ENCODE results near the gene CYP20A1.

CYP20A1 gene

DNA sequence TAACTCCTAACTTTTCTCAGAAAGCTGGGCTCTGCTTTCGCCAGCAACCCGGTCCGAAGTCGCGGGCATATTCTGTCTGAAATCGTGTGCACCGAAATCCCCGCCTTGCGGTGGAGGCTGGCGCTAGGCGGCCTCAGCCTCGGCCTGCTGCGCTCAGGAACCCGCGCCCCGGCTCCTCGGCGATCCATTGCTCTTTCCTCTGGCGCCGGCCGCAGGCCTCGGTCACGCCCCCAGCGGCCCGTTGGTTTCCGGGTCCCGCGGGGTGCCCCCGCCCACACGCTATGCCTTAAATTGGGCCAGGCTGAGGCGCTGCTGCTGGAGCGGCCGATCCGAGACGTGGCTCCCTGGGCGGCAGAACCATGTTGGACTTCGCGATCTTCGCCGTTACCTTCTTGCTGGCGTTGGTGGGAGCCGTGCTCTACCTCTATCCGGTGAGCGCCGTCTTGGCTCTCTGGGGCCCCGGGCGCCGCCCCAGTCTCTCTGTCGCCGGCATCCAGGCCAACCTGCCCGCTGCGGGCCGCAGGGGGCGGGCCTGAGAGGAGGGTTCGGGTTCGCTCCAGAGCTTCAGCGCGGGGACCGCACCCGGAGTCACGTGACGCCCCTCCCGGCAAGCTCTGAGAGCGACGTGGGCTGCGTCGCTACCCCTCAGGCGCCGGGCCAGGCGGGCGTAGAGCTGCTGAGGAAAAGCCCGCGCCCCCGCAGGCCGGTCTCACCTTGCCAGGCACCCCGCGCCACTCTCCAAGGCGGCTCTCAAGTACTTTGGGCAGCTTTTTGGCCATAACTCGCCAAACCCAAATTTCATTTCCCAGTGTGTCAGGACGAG lies at the start of gene CYP20A1 (continued):
- TF ChIP-seq ZNF664 (tag by site-specific recombination; IDR thresholded peaks at IDR 0.05) (peak; percentile 32; the same call in 1 of the 2 replicates), ZSCAN23 (tag by site-specific recombination; IDR thresholded peaks at IDR 0.05) (no peak), EGR2 (tag by site-specific recombination; IDR thresholded peaks at IDR 0.05; ENCODE audit: low read depth) (peak; percentile 70), ZNF473 (tag by site-specific recombination; IDR thresholded peaks at IDR 0.05) (no peak), ZFP3 (tag by site-specific recombination; IDR thresholded peaks at IDR 0.05; ENCODE audit: low read depth) (no peak; the same call in 1 of the 2 replicates), TCF7L2 (IDR thresholded peaks at IDR 0.05; ENCODE audit: borderline replicate concordance, low read depth, low read length) (no peak), ZNF391 (tag by site-specific recombination; IDR thresholded peaks at IDR 0.05; ENCODE audit: borderline replicate concordance, low read depth) (peak; percentile 80), HOXC10 (CRISPR knock-in tag; IDR thresholded peaks at IDR 0.05) (no peak), ZNF623 (tag by site-specific recombination; IDR thresholded peaks at IDR 0.05) (no peak), ZBTB7A (tag by site-specific recombination; IDR thresholded peaks at IDR 0.05; ENCODE audit: low read depth) (no peak; the same call in 1 of the 2 replicates), ZNF837 (tag by site-specific recombination; IDR thresholded peaks at IDR 0.05) (no peak), SETDB1 (IDR thresholded peaks at IDR 0.05; ENCODE audit: insufficient read length, low read length) (no peak), ZFHX2 (tag by site-specific recombination; conservative IDR thresholded peaks at IDR 0.05) (peak; percentile 86), ZNF184 (tag by site-specific recombination; IDR thresholded peaks at IDR 0.05) (no peak), ZBTB21 (tag by site-specific recombination; IDR thresholded peaks at IDR 0.05) (peak; percentile 14), ZIC2 (tag by site-specific recombination; IDR thresholded peaks at IDR 0.05) (peak; percentile 82), ZFP41 (tag by site-specific recombination; IDR thresholded peaks at IDR 0.05; ENCODE audit: borderline replicate concordance) (no peak), ZNF548 (tag by site-specific recombination; IDR thresholded peaks at IDR 0.05) (no peak), GLIS2 (tag by site-specific recombination; IDR thresholded peaks at IDR 0.05) (peak; percentile 95)
- TF ChIP-seq, protein P1, sequence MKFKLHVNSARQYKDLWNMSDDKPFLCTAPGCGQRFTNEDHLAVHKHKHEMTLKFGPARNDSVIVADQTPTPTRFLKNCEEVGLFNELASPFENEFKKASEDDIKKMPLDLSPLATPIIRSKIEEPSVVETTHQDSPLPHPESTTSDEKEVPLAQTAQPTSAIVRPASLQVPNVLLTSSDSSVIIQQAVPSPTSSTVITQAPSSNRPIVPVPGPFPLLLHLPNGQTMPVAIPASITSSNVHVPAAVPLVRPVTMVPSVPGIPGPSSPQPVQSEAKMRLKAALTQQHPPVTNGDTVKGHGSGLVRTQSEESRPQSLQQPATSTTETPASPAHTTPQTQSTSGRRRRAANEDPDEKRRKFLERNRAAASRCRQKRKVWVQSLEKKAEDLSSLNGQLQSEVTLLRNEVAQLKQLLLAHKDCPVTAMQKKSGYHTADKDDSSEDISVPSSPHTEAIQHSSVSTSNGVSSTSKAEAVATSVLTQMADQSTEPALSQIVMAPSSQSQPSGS (tag by site-specific recombination; IDR thresholded peaks at IDR 0.05; ENCODE audit: low read depth), result no peak
- TF ChIP-seq, protein P2, sequence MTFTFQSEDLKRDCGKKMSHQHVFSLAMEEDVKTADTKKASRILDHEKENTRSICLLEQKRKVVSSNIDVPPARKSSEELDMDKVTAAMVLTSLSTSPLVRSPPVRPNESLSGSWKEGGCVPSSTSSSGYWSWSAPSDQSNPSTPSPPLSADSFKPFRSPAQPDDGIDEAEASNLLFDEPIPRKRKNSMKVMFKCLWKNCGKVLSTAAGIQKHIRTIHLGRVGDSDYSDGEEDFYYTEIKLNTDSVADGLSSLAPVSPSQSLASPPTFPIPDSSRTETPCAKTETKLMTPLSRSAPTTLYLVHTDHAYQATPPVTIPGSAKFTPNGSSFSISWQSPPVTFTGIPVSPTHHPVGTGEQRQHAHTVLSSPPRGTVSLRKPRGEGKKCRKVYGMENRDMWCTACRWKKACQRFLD (tag by site-specific recombination; IDR thresholded peaks at IDR 0.05), result no peak
- TF ChIP-seq, protein P3, sequence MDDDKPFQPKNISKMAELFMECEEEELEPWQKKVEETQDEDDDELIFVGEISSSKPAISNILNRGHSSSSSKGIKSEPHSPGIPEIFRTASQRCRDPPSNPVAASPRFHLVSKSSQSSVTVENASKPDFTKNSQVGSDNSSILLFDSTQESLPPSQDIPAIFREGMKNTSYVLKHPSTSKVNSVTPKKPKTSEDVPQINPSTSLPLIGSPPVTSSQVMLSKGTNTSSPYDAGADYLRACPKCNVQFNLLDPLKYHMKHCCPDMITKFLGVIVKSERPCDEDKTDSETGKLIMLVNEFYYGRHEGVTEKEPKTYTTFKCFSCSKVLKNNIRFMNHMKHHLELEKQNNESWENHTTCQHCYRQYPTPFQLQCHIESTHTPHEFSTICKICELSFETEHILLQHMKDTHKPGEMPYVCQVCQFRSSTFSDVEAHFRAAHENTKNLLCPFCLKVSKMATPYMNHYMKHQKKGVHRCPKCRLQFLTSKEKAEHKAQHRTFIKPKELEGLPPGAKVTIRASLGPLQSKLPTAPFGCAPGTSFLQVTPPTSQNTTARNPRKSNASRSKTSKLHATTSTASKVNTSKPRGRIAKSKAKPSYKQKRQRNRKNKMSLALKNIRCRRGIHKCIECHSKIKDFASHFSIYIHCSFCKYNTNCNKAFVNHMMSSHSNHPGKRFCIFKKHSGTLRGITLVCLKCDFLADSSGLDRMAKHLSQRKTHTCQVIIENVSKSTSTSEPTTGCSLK (tag by site-specific recombination; IDR thresholded peaks at IDR 0.05), result no peak
- TF ChIP-seq, protein P4, sequence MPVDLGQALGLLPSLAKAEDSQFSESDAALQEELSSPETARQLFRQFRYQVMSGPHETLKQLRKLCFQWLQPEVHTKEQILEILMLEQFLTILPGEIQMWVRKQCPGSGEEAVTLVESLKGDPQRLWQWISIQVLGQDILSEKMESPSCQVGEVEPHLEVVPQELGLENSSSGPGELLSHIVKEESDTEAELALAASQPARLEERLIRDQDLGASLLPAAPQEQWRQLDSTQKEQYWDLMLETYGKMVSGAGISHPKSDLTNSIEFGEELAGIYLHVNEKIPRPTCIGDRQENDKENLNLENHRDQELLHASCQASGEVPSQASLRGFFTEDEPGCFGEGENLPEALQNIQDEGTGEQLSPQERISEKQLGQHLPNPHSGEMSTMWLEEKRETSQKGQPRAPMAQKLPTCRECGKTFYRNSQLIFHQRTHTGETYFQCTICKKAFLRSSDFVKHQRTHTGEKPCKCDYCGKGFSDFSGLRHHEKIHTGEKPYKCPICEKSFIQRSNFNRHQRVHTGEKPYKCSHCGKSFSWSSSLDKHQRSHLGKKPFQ (tag by site-specific recombination; IDR thresholded peaks at IDR 0.05), result no peak
- TF ChIP-seq, protein P5, sequence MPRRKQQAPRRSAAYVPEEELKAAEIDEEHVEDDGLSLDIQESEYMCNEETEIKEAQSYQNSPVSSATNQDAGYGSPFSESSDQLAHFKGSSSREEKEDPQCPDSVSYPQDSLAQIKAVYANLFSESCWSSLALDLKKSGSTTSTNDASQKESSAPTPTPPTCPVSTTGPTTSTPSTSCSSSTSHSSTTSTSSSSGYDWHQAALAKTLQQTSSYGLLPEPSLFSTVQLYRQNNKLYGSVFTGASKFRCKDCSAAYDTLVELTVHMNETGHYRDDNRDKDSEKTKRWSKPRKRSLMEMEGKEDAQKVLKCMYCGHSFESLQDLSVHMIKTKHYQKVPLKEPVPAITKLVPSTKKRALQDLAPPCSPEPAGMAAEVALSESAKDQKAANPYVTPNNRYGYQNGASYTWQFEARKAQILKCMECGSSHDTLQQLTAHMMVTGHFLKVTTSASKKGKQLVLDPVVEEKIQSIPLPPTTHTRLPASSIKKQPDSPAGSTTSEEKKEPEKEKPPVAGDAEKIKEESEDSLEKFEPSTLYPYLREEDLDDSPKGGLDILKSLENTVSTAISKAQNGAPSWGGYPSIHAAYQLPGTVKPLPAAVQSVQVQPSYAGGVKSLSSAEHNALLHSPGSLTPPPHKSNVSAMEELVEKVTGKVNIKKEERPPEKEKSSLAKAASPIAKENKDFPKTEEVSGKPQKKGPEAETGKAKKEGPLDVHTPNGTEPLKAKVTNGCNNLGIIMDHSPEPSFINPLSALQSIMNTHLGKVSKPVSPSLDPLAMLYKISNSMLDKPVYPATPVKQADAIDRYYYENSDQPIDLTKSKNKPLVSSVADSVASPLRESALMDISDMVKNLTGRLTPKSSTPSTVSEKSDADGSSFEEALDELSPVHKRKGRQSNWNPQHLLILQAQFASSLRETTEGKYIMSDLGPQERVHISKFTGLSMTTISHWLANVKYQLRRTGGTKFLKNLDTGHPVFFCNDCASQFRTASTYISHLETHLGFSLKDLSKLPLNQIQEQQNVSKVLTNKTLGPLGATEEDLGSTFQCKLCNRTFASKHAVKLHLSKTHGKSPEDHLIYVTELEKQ (tag by site-specific recombination; IDR thresholded peaks at IDR 0.05; ENCODE audit: borderline replicate concordance), result no peak
- TF ChIP-seq, protein P6, sequence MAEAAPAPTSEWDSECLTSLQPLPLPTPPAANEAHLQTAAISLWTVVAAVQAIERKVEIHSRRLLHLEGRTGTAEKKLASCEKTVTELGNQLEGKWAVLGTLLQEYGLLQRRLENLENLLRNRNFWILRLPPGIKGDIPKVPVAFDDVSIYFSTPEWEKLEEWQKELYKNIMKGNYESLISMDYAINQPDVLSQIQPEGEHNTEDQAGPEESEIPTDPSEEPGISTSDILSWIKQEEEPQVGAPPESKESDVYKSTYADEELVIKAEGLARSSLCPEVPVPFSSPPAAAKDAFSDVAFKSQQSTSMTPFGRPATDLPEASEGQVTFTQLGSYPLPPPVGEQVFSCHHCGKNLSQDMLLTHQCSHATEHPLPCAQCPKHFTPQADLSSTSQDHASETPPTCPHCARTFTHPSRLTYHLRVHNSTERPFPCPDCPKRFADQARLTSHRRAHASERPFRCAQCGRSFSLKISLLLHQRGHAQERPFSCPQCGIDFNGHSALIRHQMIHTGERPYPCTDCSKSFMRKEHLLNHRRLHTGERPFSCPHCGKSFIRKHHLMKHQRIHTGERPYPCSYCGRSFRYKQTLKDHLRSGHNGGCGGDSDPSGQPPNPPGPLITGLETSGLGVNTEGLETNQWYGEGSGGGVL (tag by site-specific recombination; IDR thresholded peaks at IDR 0.05), result peak; percentile 86
- TF ChIP-seq, protein P7, sequence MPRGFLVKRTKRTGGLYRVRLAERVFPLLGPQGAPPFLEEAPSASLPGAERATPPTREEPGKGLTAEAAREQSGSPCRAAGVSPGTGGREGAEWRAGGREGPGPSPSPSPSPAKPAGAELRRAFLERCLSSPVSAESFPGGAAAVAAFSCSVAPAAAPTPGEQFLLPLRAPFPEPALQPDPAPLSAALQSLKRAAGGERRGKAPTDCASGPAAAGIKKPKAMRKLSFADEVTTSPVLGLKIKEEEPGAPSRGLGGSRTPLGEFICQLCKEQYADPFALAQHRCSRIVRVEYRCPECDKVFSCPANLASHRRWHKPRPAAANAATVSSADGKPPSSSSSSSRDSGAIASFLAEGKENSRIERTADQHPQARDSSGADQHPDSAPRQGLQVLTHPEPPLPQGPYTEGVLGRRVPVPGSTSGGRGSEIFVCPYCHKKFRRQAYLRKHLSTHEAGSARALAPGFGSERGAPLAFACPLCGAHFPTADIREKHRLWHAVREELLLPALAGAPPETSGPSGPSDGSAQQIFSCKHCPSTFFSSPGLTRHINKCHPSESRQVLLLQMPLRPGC (tag by site-specific recombination; IDR thresholded peaks at IDR 0.05), result no peak; the same call in 1 of the 2 replicates

Data from HEK293 (cell line).